ENCODE results near the gene SKI.

The SKI gene

DNA sequence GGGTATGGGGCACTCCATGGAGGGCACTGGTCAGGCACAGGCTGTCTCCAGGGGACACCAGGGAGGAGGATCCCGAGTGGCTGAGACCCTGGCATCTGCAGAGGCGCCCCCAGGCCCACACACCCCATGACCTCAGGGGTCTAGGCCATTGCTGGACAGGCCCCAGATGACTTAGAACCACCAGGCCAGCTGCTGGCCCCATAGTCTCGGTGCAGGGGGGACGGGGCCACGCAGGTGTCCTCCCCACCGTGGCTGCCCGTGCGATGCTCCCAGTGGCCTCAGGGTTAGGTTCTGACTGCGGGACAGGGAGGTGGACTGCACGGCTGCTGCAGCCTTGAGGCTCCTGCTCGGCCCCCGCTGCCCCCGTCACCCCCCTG lies 119.3 kb downstream of the SKI start:
- DNase-seq (ENCODE audit: low read depth), result no peak
- TF ChIP-seq POLR2A (IDR thresholded peaks at IDR 0.05; ENCODE audit: extremely low read depth, insufficient read length) (no peak), MYC (IDR thresholded peaks at IDR 0.05; ENCODE audit: low read depth, low read length) (no peak), MAX (IDR thresholded peaks at IDR 0.05; ENCODE audit: low read depth, low read length) (no peak)
- TF ChIP-seq, protein P1, sequence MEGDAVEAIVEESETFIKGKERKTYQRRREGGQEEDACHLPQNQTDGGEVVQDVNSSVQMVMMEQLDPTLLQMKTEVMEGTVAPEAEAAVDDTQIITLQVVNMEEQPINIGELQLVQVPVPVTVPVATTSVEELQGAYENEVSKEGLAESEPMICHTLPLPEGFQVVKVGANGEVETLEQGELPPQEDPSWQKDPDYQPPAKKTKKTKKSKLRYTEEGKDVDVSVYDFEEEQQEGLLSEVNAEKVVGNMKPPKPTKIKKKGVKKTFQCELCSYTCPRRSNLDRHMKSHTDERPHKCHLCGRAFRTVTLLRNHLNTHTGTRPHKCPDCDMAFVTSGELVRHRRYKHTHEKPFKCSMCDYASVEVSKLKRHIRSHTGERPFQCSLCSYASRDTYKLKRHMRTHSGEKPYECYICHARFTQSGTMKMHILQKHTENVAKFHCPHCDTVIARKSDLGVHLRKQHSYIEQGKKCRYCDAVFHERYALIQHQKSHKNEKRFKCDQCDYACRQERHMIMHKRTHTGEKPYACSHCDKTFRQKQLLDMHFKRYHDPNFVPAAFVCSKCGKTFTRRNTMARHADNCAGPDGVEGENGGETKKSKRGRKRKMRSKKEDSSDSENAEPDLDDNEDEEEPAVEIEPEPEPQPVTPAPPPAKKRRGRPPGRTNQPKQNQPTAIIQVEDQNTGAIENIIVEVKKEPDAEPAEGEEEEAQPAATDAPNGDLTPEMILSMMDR (IDR thresholded peaks at IDR 0.05; ENCODE audit: low read depth, low read length), result no peak
- no peak overlapping the region for H3K4me3 ChIP-seq (ENCODE audit: low read depth, low read length)

DNA sequence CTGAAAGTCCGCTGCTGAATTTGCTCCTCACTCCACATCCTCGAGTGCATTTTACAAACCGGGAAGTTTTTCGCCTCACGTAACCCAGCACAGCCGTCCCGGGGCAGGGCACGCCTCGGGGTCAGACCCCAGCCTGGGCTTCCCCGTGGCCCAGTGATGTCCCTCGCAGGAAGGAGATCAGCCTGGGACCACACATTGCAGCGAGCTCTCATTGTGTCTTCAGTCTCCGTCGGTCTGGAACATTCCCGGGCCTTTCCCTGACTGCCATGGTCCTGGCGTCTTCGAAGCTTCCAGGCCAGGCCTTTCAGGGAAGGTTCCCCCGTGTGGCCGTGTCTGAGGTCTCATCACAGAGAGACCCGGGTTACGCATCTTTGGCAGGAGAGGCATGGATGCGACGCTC lies 119.8 kb downstream of the SKI start:
- H3K4me3 ChIP-seq (ENCODE audit: low read depth, low read length), result no peak overlapping the region
- TF ChIP-seq MAX (IDR thresholded peaks at IDR 0.05; ENCODE audit: low read depth, low read length) (no peak), POLR2A (IDR thresholded peaks at IDR 0.05; ENCODE audit: extremely low read depth, insufficient read length) (no peak), MYC (IDR thresholded peaks at IDR 0.05; ENCODE audit: low read depth, low read length) (no peak)
- TF ChIP-seq, protein P1 (IDR thresholded peaks at IDR 0.05; ENCODE audit: low read depth, low read length), result no peak
- DNase-seq (ENCODE audit: low read depth), result no peak

DNA sequence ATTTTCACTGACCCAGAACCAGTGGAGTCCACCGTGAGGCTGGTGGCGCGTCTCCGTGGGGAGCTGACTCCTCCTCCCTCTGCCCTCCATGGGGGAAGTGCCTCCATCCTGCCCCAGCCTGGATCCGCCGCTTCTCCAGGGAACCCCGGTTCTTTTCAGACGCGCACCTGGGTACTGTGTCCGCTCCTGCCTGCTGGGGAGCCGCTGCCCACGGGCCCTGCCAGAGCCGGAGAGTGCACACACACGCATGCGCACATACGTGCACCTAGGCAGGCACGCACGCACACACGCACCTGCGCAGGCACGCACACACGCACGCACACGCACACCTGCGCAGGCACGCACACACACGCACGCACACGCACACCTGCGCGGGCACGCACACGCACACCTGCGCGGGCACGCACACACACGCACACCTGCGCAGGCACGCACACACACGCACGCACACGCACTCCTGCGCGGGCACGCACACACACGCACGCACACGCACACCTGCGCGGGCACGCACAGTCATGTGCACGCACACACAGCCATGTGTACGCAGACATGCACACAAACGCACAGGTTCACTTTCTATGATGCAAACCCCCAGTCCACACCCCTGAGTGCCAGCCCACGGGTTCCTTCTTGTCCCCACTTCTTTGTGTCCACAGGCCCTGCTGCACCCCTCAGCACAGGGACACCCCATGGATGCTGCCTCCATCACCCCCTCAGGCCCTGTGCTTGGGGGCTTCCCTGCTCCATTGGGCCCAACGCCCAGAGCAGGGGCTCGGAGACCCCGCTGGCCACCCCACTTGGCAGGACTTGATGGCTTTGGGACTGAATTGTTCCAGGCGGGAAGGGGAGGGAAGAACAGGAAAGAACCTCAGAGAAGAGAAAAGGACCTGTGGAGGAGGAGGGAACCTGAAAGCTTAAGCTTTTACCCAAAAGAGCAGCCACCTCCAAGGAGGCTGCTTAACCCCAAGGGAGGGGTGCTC lies 120.5 kb downstream of the SKI start:
- no peak for DNase-seq (ENCODE audit: low read depth)
- no peak overlapping the region for H3K4me3 ChIP-seq (ENCODE audit: low read depth, low read length)
- no peak for TF ChIP-seq MAX (IDR thresholded peaks at IDR 0.05; ENCODE audit: low read depth, low read length)
- TF ChIP-seq POLR2A (IDR thresholded peaks at IDR 0.05; ENCODE audit: extremely low read depth, insufficient read length), result no peak
- TF ChIP-seq, protein P1 (IDR thresholded peaks at IDR 0.05; ENCODE audit: low read depth, low read length), result no peak
- TF ChIP-seq MYC (IDR thresholded peaks at IDR 0.05; ENCODE audit: low read depth, low read length), result no peak

DNA sequence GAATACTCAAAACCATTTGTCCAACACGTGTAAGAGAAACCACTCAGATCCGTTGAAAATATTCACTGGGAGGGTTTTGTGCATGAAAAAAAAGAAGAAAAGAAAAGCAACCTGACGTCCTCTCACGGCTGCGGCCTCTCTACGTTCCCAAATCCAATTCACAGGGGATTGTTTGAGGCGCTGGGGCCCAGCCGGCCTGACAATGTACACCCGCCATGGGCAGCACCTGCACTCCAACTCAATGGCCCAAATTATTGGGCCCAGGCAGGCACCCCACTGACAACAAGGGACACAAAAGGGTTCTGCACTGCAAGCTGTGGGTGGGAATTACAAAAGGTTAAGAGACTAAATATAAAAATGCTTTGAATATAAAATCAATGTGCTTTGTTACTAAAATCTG lies 121.7 kb downstream of the SKI start:
- H3K4me3 ChIP-seq (ENCODE audit: low read depth, low read length), result no peak overlapping the region
- no peak for DNase-seq (ENCODE audit: low read depth)
- TF ChIP-seq POLR2A (IDR thresholded peaks at IDR 0.05; ENCODE audit: extremely low read depth, insufficient read length), result no peak
- TF ChIP-seq, protein P1 (IDR thresholded peaks at IDR 0.05; ENCODE audit: low read depth, low read length), result no peak
- no peak for TF ChIP-seq MAX (IDR thresholded peaks at IDR 0.05; ENCODE audit: low read depth, low read length)
- TF ChIP-seq MYC (IDR thresholded peaks at IDR 0.05; ENCODE audit: low read depth, low read length), result no peak

- TF ChIP-seq MYC (IDR thresholded peaks at IDR 0.05; ENCODE audit: low read depth, low read length) (no peak), POLR2A (IDR thresholded peaks at IDR 0.05; ENCODE audit: extremely low read depth, insufficient read length) (no peak)
- H3K4me3 ChIP-seq (ENCODE audit: low read depth, low read length), result no peak overlapping the region
- DNase-seq (ENCODE audit: low read depth), result no peak
Measured at GRCh38 chr1:2350501-2350900, 122.4 kb downstream of the SKI start.

GRCh38 chr1:2350911-2351655 lies 123.0 kb downstream of the SKI start:
- DNase-seq (ENCODE audit: low read depth), result no peak
- TF ChIP-seq, protein P1 (IDR thresholded peaks at IDR 0.05; ENCODE audit: low read depth, low read length), result no peak
- TF ChIP-seq POLR2A (IDR thresholded peaks at IDR 0.05; ENCODE audit: extremely low read depth, insufficient read length) (no peak), MAX (IDR thresholded peaks at IDR 0.05; ENCODE audit: low read depth, low read length) (no peak), MYC (IDR thresholded peaks at IDR 0.05; ENCODE audit: low read depth, low read length) (no peak)
- no peak overlapping the region for H3K4me3 ChIP-seq (ENCODE audit: low read depth, low read length)
